GDM1 (cell line): ENCODE data around the gene TOB1.
"Not testable (repeated sequence)": the region's sequence is repeated elsewhere in the genome, so short reads cannot be mapped to it uniquely, and the experiment has no call there.

Experiments
- DNase-seq: peaks from one replicate; lab custom pipeline; 2025; lab: John Stamatoyannopoulos, UW

Gene TOB1

DNA sequence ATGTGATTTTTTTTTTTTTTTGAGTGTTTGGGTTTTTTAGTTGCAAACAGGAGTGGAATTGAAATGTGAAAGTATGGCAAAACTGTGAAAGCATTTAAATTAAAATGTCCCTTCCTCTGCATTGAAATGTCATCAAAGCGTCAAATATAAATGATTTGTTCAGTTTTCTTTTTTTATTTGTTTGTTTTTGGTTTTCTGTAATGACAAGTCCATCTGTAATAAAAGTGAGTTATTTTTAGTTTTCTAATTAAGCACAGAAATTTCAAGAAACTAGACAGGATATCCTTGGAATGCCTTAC is 1.9 kb upstream of the TOB1 start:
- no peak for DNase-seq

DNA sequence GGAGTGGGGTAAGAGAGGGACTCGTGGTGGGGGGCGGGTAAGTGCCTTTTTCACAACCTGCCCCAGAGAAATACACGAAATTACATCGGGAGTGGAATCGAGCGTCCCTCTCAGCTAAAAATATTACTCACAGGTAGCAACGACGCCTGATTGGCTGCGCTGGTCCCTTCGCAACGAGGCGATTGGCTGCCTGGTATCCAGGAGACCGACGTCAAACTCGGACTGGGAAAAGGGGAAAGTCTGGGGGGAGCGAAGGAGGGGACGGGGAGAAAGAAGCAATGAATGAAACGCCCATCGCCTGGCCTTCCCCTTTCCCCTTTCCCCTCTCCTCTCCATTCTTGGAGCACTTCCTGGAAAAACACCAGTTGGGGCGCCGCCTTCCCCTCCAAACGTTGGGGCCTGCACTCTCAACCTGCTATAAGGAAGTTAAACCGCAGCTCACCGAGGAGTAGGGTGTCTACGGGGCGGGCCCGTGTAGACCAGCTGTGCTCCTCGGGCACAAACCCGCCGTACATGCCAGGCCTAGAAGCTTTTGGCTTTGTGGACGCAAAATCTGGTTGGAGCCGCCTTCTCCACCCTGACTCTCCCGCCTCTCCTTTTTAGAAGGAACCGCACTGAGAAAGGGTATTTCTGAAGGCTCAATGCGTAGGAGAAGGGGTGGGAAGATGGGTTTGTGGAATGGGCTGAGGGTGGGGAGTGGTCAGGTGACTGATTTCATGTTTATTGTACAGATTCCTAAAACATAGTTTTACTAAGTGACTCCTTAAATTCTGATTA is 1.4 kb upstream of the TOB1 start:
- DNase-seq: peak; percentile 88

DNA sequence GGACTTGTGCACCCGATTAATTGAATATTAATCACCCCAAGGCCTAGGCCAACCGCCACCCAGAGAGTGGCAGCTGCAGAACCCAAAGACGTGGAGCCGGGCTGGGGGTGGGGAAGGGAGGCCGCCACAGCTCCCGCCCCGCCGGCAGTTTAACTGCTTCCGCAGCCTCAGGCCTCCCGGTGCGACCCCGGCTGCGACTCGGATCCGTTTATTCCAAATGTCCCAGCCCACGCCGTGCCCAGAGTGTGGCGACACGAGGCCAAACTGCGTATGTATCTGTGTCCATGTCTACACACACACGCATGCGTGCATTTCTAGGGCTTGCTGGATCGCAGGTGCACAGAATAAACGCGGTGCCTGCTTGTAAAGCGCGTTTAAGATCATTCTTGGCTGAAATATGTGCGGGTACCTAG is 802 bp upstream of the TOB1 start:
- DNase-seq: peak; percentile 53

DNA sequence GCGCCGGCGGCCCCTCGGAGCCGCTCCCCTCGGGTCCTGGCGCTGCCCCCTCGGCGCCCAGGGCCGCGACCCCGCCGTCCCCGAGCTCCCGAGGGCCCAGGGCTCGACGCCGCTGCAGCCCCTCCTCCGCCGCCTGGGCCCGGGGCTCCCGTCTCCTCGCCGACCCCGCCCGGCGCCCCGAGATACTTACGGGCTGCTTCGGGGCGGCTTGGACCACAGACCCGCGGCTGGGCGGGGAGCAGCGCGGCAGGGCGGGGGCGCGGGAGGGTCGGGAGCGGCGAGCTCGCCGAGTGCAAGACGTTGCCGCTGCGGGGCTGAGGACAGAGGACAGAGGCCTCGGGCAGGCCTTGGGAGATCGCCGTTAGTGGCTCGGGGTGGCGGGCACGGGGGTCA is 290 bp downstream of the TOB1 start:
- no peak for DNase-seq

DNA sequence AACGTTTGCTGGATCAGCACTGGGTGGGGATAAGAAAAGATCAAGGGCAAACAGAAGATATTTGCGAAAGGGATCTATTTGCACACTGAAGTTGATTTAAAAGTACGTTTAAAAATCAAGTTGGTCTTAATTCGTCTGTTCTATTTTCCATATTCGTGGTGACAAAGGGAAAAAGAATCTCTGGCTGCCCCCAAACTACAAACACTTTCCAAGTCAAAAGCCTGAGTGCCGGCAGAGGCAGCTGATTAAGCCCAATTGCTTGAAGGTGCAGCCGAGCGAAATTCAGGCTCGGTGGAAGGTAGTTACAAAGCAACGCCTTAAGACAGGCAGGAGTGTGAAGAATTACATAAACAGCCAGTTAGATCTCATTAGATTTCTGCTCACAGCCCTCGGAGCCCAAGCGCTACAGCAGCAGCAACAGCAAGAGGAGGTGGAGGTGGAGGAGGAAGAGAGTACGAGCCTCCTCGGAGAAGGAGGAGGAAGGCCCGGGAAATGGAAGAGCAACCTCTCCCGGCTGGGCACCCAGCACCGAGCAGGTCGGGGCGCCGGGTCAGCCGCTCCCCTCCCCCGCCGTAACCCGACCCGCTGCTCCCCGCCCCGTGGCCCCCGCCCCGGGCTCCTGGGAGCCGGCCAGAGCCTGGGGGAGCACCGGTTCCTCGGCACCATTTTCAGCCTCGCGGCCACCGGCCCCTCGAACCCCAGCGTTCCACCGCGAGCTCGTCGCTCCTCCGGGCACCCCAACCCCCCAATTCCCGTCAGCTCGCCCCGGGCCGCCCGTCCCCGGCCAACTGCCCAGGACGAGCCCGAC is 890 bp downstream of the TOB1 start:
- no peak for DNase-seq

DNA sequence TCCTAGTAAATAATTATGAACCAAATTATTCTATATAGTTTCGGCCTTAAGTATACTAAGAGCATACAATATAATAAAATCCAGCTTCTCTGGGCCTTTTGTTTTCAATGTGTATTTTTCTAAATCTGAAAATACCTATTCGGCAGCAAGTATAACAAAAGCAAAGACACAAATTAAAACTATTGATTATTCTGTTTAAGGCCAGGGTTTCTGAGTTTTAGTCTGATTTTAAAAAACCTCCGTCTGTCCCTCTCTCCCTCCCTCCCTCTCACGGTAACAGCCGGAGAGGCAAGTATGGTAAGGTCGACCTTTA is 1.5 kb downstream of the TOB1 start:
- DNase-seq: no peak

DNA sequence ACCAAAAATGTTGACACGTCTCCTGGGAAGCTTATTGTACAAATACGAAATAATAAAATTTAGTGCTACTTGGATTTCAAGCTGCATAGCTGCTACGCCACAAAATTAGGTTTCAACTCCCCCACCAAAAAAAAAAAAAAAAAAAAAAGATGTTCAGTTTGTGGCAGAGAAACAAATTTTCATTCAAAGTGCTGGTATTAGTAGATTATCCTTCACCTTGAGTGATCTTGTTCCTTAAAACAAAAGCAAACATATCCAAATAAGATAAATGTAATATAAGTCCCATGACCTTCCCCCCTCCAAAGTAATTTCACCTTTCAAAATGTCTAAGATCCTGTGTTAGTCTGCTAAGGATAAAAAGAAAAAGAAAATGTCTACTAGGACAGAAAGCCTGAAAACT is 2.2 kb downstream of the TOB1 start:
- no peak for DNase-seq

DNA sequence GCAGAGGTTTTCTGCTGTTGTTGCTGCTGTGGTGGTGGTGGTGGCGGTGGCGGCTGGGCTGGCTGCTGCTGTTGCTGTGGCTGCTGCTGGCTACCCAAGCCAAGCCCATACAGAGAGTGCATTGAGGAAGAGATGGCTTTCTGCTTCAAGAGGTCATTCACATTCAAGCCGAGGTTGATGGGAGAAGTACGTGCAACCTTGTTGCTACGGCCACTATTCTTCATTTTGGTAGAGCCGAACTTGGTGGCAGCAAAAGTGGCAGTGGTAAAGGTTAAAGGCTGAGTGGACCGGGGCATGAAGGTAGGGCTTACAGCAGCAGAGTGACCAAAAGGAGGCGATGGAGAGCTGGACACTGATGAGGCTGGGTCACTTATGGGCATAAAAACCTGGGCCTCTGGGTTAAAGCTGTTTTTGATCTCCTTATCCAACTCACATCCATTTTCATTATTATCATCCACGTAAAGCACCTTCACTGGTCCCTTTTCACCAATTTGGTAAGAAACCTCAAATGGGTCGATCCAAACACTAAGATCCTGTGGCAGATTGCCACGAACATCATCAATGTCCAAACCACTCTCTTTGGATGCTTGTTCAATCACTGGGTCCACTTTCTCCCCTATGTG is 2.8 kb downstream of the TOB1 start:
- no peak for DNase-seq

DNA sequence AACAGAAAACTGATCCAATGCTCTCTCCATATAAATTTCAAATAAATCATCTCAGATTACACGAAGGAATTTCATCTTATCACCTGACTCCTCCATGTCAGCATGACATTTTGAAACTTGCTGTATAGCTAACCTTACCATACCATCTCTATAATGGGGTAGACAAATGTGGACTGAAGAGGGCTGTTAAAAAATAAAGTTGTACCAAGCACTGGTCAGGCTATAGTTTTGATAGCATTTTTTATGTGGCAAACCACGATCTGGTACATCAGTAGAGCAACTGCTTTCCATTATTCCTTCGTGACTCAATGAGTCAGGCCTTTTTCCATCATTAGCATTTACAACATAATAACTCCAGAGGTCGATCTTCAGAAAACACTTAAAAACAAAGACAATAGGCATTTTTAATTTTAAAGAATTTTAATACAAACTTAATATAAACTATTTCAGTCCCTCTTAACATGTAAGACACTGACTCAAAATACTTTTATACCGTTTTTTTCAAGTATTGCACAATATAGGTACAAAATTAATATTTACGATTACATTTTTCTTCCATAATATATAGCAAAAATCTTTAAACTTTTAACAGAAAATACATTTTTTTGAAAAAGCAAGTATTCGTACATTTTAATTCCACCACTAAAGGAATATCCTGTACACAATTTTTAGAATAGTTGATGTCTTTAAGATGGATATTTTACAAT is 4.2 kb downstream of the TOB1 start:
- no peak for DNase-seq

DNA sequence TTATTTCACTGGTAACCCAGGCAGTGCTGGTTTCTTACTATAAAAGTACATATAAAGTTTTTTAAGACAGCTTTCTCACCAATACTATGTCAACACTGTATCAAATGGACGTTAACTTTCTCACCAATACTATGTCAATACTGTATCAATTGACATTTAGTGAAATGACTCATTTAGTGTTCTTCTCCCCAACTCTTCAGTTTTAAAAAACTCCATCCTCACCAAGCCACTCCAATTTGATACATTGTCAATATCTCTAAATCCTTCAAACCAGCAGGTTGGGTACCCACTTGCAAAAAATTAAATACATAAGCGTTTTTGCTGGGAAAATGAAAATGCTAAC is 4.8 kb downstream of the TOB1 start:
- DNase-seq: no peak

DNA sequence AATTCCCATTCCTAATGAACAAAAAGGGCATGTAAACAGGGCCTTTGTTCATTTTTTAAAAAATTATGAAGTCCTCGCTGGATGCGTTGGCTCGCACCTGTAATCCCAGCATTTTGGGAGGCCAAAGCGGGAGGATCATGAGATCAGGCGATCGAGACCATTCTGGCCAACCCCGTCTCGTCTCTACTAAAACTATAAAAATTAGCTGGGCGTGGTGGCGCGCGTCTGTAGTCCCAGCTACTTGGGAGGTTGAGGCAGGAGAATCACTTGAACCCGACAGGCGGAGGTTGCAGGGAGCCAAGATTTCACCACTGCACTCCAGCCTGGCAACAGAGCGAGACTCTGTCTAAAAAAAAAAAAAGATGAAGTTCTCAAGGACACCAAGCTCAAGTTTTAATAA is 6.4 kb downstream of the TOB1 start:
- DNase-seq: not testable (repeated sequence)

DNA sequence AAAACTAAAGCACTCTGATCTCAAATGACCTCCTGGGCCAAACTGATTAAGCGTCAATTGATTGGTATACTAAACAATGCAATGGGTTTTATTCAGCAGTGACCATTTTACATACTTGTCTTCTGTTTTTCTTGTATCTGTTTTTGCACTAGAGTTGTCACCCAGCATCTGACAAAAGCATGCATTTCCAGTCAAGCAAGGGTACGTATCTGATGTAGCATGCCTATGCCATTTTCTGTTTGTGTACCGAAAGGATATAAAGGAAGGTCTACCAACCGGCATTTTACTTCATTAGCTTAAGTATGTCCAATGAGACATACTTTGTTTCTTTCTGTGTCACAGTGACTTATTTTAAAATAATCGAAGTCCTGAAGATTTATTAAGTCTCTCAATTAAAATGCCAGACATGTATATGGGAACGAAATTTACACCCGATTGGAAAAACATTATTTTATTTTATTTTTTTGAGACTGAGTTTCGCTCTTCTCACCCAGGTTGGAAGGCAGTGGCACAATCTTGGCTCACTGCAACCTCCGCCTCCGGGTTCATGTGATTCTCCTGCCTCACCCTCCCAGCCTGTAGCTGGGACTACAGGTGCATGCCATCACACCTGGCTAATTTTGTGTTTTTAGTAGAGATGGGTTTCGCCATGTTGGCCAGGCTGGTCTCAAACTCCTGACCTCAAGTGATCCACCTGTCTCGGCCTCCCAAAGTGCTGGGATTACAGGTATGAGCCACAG is 7.5 kb downstream of the TOB1 start:
- DNase-seq: no peak

DNA sequence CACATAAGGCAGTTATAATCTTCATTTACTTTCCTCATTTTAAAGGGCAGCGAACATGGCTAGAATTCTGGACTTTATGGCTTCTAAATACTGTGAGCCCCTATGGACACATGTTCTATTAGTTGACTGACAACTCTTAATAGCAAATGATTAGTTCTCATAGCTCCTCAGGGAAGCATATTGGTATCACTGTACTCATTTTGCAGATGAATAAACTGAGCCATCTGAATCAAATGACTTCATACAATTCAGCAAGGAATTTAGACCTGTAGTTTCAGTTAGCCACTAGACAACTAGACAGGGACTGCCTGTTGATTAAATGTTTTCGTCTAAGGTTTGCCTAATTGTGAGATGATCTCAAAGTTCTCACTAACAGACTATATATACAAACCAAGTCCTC is 9.7 kb downstream of the TOB1 start:
- DNase-seq: no peak

DNA sequence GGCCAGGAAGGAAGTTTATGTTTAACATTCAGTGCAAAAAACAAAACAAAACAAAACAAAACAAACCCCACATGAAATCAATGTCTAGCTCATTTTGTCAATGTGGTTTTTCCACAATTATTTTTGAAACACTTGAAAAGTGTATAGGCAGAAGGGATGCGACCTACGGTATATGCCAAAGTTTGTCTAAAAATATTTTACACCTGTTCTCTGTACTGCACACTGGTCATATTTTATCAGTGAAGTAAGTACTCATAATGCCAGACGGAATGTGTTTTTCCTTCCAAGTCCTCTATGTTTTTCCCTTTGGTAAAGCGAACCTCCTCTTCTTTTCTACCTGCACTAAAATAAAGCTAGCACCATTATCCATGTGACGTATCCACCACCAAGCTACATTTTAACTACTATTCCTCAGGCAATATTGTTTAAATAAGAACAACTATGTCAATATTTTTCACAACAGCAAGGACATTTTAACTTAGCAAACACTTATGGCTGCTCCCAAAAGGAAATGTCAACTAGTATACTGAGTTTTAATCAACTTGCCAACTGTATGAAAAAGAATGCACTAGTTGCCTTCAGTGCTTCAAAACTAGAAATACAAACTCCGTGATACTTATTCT is 10.3 kb downstream of the TOB1 start:
- no peak for DNase-seq

DNA sequence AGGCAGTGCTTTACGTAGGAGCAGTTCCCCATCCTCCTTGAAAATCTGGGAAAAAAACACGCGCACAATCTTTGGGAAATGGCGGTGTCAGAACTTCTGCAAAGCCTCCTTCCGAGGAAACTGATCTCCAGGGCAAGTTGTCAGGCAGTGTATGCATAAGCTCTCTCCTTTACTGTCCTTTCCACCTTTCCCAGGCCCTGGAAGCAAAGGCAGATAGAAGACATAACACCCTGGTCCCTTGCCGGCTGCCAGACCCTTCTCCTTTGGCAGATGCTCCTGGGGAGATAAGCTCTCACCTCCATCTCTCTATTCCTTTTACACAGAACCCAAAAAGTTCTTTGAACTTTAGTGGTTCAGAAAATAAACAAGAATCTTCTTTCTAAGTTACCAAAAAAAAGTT is 12.4 kb downstream of the TOB1 start:
- DNase-seq: no peak

DNA sequence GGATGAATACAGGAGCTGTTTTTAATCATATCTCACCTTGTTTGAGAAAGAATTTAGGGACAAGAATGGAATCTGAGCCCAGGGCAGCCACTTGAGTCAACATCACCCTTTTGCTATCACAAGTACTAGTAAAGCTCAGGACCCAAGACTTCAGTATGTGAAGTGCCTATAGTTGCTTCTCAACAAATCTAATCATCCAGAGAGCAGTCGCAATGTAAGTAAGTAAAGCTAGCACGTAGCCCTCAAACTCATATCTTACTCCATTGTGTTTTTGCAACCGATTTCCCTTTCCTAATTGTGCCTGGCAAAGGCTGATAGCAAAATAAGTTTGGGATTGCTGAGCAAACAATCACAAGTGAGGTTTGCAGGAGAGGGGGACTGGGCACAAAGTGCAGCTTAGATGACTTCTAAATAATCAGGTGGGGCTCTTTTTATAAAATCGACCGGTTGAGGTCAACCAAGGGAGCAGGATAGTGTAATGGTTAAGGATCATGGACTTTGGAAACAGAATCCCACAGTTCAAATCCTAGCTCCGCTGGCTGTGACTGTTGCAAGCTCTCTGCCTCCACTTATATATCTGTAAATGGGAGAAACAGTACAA is 13.0 kb downstream of the TOB1 start:
- no peak for DNase-seq

DNA sequence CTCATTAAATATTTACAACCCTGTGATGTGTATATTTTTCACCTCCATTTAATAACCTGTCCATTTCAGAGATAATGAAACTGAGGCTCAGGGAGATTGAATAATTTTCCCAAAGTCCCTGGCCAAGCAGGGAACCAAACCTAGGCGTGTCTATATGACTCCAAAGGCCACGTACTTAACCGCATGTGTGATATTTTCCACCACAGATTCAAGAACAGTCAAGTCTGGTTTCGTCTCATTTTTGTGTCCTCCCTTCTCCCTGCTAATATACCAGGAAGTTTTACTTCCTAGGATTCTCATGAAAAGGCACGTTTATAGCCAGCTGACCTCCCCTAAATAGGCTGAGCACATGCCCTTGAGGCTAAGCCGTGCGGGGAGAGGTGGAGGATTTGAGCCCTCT is 15.5 kb downstream of the TOB1 start:
- no peak for DNase-seq

DNA sequence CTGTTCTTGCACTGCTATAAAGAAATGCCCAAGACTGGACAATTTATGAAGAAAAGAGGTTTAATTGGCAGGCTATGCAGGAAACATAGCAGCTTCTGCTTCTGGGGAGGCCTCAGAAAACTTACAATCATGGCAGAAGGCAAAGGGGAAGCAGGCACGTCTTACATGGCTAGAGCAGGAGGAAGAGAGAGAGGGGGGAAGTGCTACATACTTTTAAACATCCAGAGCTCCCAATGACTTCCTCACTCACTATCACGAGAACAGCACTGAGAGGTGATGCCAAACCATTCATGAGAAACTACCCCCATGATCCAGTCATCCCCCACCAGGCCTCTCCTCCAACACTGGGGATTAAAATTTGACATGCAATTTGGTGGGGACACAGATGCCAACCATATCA is 17.4 kb downstream of the TOB1 start:
- peak; percentile 26 for DNase-seq

DNA sequence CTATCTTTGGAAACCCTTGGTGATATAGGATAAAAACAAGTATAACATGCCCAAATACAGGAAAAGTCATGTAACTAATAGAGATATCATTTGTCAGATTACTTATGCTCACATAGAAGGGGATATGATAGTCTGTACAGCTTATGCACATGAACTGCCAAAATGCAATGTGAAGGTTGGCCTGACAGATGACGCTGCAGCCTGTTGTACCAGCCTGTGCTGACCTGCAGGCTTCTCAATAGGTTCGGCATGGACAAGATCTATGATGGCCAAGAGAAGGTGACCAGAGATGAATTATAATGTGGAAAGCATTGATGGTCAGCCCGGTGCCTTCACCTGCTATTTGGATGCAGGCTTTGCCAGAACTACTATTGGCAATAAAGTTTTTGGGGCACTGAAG is 18.1 kb downstream of the TOB1 start:
- DNase-seq: no peak

DNA sequence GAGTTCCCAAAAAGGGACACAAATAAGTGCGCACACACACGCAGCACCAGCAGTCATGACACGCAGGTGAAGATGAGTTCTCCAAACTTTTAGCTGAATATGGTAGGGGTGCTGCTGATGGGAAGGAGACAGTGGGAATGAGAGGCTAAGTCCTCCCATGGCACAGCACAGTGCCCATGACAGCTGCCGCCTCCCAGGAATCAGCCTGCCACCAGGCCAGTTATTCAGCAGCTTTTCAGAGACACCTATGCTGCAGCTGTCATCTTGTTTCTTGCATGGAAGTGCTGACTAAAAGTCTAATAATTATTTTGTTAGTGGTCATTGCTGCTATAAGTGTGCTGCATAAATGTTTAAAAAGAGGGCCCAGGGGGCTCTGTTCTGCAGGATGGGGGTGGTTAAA is 18.6 kb downstream of the TOB1 start:
- no peak for DNase-seq
